HepG2 (cell line): ENCODE data around the gene MAIP1. TPM values are rescaled to one million over a fixed set of nuclear protein-coding genes. Genes with fewer than 3 reads are reported as not detected.

Experiments used
- BCL6 ChIP-seq: IDR thresholded peaks from 2 replicates; pipeline ENCODE4 v1.6.1; 2016; ENCODE audit warnings: missing genetic modification reagents, missing compliant biosample characterization
- GZF1 ChIP-seq: sonication (generic); formaldehyde crosslinking; IDR thresholded peaks from 2 replicates; pipeline ENCODE4 v1.5.1; 2020; ENCODE audit warnings: mild to moderate bottlenecking, missing genetic modification reagents
- HNF4A ChIP-seq: sonication (generic); formaldehyde crosslinking; IDR thresholded peaks from 2 replicates; pipeline ENCODE4 v1.4.0; 2020; ENCODE audit warnings: missing genetic modification reagents
- HNF4G ChIP-seq, 2 experiments: sonication (generic) in 1 of 2; formaldehyde crosslinking in 1 of 2; IDR thresholded peaks; 2 replicates each; pipeline versions ENCODE4 v1.4.0 to v1.6.1; 2011 to 2020; ENCODE audit warnings: borderline replicate concordance in 2 of 2, low read depth in 2 of 2, mild to moderate bottlenecking in 2 of 2, low read length in 1 of 2, missing genetic modification reagents in 1 of 2, moderate library complexity in 1 of 2
- IKZF1 ChIP-seq: fragments of 450-650 bp; IDR thresholded peaks from 2 replicates; pipeline ENCODE4 v1.7.1; 2016
- KLF11 ChIP-seq: IDR thresholded peaks from 2 replicates; pipeline ENCODE4 v1.6.1; 2016; ENCODE audit warnings: missing compliant biosample characterization
- MLLT10 ChIP-seq: sonication (generic); formaldehyde crosslinking; IDR thresholded peaks from 2 replicates; pipeline ENCODE4 v1.4.0; 2020; ENCODE audit warnings: missing genetic modification reagents
- MTF1 ChIP-seq: sonication (generic); formaldehyde crosslinking; IDR thresholded peaks from 2 replicates; pipeline ENCODE4 v1.5.0; 2020; ENCODE audit warnings: missing genetic modification reagents
- NKX3-1 ChIP-seq: sonication (generic); formaldehyde crosslinking; IDR thresholded peaks from 2 replicates; pipeline ENCODE4 v1.5.0; 2020; ENCODE audit warnings: missing genetic modification reagents
- SNRNP70 ChIP-seq: fragments of 200-400 bp; formaldehyde crosslinking; IDR thresholded peaks from 2 replicates; pipeline ENCODE4 v1.6.1; 2017; ENCODE audit warnings: mild to moderate bottlenecking, low read depth, low read length, moderate library complexity
- SSRP1 ChIP-seq: IDR thresholded peaks from 2 replicates; pipeline ENCODE4 v1.6.1; 2016; ENCODE audit warnings: control low read depth
- SYNCRIP ChIP-seq: fragments of 200-400 bp; formaldehyde crosslinking; IDR thresholded peaks from 2 replicates; pipeline ENCODE4 v1.6.1; 2018; ENCODE audit warnings: mild to moderate bottlenecking, low read depth, low read length; ENCODE audit not compliant: insufficient read depth
- TIGD3 ChIP-seq: sonication (generic); formaldehyde crosslinking; IDR thresholded peaks from 2 replicates; pipeline ENCODE4 v1.5.1; 2020; ENCODE audit warnings: mild to moderate bottlenecking, missing genetic modification reagents, borderline replicate concordance
- ZNF10 ChIP-seq: sonication (generic); formaldehyde crosslinking; IDR thresholded peaks from 2 replicates; pipeline ENCODE4 v1.4.0; 2020; ENCODE audit warnings: mild to moderate bottlenecking, low read depth, missing genetic modification reagents, borderline replicate concordance
- ZNF205 ChIP-seq: IDR thresholded peaks from 2 replicates; pipeline ENCODE4 v1.6.1; 2018; ENCODE audit warnings: missing biosample characterization, missing genetic modification reagents
- ZNF234 ChIP-seq: sonication (generic); formaldehyde crosslinking; conservative IDR thresholded peaks from 2 replicates; pipeline ENCODE4 v1.5.1; 2020; ENCODE audit warnings: mild to moderate bottlenecking, missing genetic modification reagents
- ZNF3 ChIP-seq: IDR thresholded peaks from 2 replicates; pipeline ENCODE4 v1.7.0; 2017; ENCODE audit warnings: inconsistent platforms
- ZNF441 ChIP-seq: sonication (generic); formaldehyde crosslinking; IDR thresholded peaks from 2 replicates; pipeline ENCODE4 v1.7.0; 2021; ENCODE audit warnings: missing genetic modification reagents, borderline replicate concordance
- ZNF460 ChIP-seq: sonication (generic); formaldehyde crosslinking; IDR thresholded peaks from 2 replicates; pipeline ENCODE4 v1.5.1; 2020; ENCODE audit warnings: missing genetic modification reagents, mild to moderate bottlenecking, borderline replicate concordance
- ZNF567 ChIP-seq: sonication (generic); formaldehyde crosslinking; IDR thresholded peaks from 2 replicates; pipeline ENCODE4 v1.8.1; 2023; ENCODE audit warnings: mild to moderate bottlenecking, missing genetic modification reagents, borderline replicate concordance
- ZNF747 ChIP-seq: sonication (generic); formaldehyde crosslinking; IDR thresholded peaks from 2 replicates; pipeline ENCODE4 v1.8.1; 2023; ENCODE audit warnings: missing genetic modification reagents, mild to moderate bottlenecking, borderline replicate concordance
- ZNF761 ChIP-seq: sonication (generic); formaldehyde crosslinking; conservative IDR thresholded peaks from 2 replicates; pipeline ENCODE4 v1.4.0; 2020; ENCODE audit warnings: mild to moderate bottlenecking, missing genetic modification reagents
- polyA plus RNA-seq, 8 experiments: library from polyadenylated mRNA; depleted of rRNA in 3 of 8; stranded (reverse) in 7 of 8; unstranded in 1 of 8; fragments of >200 nt; fragmentation: Illumina TruSeq in 4 of 8; extraction: Trizol in 4 of 8; gene quantifications; 2 replicates each; pipeline versions ENCODE4 v1.2.1 to v1.2.3, GENCODE V29; 2011 to 2016; ENCODE audit warnings: low read depth in 4 of 8, missing spikeins in 1 of 8, mixed read lengths in 1 of 8; ENCODE audit not compliant: insufficient read depth in 1 of 8
- total RNA-seq, 5 experiments: library from RNA; depleted of rRNA; stranded (reverse); fragments of >200 nt; fragmentation: Illumina TruSeq; extraction: Trizol; gene quantifications; 2 replicates each; pipeline ENCODE4 v1.2.3, GENCODE V29; 2016; ENCODE audit warnings: low read depth in 1 of 5
- TF ChIP-seq, protein P1 (sequence below): sonication (generic); formaldehyde crosslinking; IDR thresholded peaks from 2 replicates; pipeline ENCODE4 v1.4.0; 2020; ENCODE audit warnings: missing genetic modification reagents
- TF ChIP-seq, protein P2 (sequence below): IDR thresholded peaks from 2 replicates; pipeline ENCODE4 v1.6.1; 2012; ENCODE audit warnings: inconsistent platforms
- TF ChIP-seq, protein P3 (sequence below): sonication (generic); formaldehyde crosslinking; IDR thresholded peaks from 2 replicates; pipeline ENCODE4 v1.5.1; 2020; ENCODE audit warnings: missing genetic modification reagents, mild to moderate bottlenecking, borderline replicate concordance

The MAIP1 gene
- total and polyA plus RNA-seq, 2 of the 13 experiments (the other 11 are each of a cell fraction or from before 2014, with no cell fraction given): 22.3 to 72.9 TPM

DNA sequence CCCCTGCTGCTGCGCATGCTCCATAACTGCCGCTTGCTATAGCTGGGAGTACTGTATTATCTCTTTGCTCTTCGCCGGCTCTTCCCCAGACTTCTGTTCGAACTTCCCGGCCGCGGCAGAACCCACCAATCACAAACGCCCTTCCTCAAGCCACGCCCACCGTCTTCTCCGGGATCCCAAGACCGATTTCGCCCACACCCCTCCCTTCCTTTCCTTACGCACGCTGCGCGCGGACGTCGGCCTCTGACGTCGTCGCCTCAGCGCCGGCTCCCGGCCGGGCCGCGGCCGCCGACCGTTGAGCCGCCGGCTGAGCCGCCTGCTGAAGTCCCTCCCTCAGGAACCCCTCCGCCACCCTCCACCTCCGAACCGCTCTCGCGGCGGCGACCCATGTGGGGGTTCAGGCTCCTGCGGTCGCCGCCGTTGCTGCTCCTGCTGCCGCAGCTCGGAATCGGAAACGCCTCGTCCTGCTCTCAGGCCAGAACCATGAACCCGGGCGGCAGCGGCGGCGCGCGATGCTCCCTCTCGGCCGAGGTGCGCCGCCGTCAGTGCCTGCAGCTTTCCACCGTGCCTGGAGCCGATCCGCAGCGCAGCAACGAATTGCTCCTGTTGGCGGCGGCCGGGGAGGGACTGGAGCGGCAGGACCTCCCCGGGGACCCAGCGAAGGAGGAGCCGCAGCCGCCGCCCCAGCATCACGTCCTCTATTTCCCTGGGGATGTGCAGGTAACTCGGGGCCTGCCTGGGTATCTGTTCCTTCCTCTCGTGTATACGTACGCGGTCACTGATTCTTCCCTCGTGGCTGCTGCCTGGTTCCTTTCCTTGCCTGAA is 44.1 kb upstream of the MAIP1 start, which contains the start of gene C2orf69 (continued):
- TF ChIP-seq TIGD3 (CRISPR knock-in tag) (no peak), HNF4A (CRISPR knock-in tag) (peak; percentile 30; the same call in 1 of the 2 replicates), MTF1 (CRISPR knock-in tag) (no peak), ZNF441 (peak; percentile 76; the same call in 1 of the 2 replicates), SNRNP70 (no peak), BCL6 (peak; percentile 32), ZNF747 (CRISPR knock-in tag) (peak; percentile 95), GZF1 (peak; percentile 87; the same call in 1 of the 2 replicates), HNF4G (IDR thresholded peaks at IDR 0.05; ENCODE audit: borderline replicate concordance, low read depth, low read length) (no peak), HNF4G (CRISPR knock-in tag; IDR thresholded peaks at IDR 0.05; ENCODE audit: borderline replicate concordance, low read depth) (peak; percentile 58), ZNF460 (CRISPR knock-in tag) (no peak; the same call in 1 of the 2 replicates), ZNF567 (CRISPR knock-in tag) (peak; percentile 81; the same call in 1 of the 2 replicates), MLLT10 (CRISPR knock-in tag) (no peak), ZNF3 (CRISPR knock-in tag) (no peak), SSRP1 (CRISPR knock-in tag) (no peak; the same call in 1 of the 2 replicates), ZNF205 (CRISPR knock-in tag) (peak; percentile 65; the same call in 1 of the 2 replicates), NKX3-1 (CRISPR knock-in tag) (0 out of 2 replicates have a peak, but pooled peaks have one; percentile 70), IKZF1 (no peak), ZNF234 (CRISPR knock-in tag) (0 out of 2 replicates have a peak, but pooled peaks have one; percentile 17), KLF11 (CRISPR knock-in tag) (no peak; the same call in 1 of the 2 replicates), SYNCRIP (no peak), ZNF761 (CRISPR knock-in tag) (0 out of 2 replicates have a peak, but pooled peaks have one; percentile 82), ZNF10 (CRISPR knock-in tag) (no peak)
- TF ChIP-seq, protein P1, sequence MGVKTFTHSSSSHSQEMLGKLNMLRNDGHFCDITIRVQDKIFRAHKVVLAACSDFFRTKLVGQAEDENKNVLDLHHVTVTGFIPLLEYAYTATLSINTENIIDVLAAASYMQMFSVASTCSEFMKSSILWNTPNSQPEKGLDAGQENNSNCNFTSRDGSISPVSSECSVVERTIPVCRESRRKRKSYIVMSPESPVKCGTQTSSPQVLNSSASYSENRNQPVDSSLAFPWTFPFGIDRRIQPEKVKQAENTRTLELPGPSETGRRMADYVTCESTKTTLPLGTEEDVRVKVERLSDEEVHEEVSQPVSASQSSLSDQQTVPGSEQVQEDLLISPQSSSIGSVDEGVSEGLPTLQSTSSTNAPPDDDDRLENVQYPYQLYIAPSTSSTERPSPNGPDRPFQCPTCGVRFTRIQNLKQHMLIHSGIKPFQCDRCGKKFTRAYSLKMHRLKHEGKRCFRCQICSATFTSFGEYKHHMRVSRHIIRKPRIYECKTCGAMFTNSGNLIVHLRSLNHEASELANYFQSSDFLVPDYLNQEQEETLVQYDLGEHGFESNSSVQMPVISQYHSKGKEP: peak; percentile 21; the same call in 1 of the 2 replicates
- TF ChIP-seq, protein P2, sequence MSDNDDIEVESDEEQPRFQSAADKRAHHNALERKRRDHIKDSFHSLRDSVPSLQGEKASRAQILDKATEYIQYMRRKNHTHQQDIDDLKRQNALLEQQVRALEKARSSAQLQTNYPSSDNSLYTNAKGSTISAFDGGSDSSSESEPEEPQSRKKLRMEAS: peak; percentile 64
- TF ChIP-seq, protein P3, sequence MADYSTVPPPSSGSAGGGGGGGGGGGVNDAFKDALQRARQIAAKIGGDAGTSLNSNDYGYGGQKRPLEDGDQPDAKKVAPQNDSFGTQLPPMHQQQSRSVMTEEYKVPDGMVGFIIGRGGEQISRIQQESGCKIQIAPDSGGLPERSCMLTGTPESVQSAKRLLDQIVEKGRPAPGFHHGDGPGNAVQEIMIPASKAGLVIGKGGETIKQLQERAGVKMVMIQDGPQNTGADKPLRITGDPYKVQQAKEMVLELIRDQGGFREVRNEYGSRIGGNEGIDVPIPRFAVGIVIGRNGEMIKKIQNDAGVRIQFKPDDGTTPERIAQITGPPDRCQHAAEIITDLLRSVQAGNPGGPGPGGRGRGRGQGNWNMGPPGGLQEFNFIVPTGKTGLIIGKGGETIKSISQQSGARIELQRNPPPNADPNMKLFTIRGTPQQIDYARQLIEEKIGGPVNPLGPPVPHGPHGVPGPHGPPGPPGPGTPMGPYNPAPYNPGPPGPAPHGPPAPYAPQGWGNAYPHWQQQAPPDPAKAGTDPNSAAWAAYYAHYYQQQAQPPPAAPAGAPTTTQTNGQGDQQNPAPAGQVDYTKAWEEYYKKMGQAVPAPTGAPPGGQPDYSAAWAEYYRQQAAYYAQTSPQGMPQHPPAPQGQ: no peak
